Activated CD4-positive, alpha-beta T cell treated with anti-CD3 and anti-CD28 coated beads, Interleukin-2, amount 50 U/mL, for 24 hours (primary cell): Measurements from ENCODE around the gene RNF227.

Experiments used
- DNase-seq, 2 donors: peaks; one replicate each; pipeline ENCODE4 v3.0.0-alpha.2; 2020; ENCODE audit warnings: low read depth in 1 of 2, low spot score in 1 of 2

RNF227 gene

DNA sequence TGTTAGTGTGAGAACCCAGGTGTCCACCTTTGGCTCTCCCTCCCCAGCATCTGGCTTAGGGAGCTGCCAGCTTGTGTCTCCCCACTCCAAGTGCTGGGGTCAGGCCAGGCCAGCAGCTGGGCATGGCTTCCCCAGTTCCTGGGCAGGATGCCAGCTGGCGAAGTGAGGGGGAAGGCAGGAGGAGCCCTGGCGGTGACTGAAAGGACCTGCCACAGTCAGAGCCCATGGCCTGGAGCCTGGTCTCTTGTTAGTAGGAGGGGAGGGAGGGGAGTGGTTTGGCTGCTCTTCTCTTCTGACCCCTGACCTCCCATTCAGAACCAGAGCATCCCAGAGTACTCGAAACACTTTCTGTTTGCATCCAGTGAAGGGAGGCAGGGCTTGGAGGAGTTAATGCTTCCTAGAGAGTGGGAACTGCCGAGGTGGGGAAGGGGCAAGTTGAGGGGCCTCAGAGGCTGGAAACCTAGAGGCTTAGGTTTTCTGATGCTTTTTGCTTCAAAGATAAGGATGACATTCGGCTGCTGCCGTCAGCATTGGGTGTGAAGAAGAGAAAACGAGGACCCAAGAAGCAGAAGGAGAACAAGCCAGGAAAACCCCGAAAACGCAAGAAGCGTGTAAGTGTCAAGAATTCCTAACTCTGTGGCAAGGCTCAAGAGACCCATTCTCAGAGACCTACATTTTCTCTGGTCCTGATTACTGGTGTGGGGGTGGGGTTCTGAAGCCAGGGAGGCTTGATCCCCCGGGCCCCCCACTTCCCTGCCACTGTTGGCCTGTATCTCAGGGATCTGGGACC, 26.7 kb downstream of the RNF227 start:
- DNase-seq = no peak

DNA sequence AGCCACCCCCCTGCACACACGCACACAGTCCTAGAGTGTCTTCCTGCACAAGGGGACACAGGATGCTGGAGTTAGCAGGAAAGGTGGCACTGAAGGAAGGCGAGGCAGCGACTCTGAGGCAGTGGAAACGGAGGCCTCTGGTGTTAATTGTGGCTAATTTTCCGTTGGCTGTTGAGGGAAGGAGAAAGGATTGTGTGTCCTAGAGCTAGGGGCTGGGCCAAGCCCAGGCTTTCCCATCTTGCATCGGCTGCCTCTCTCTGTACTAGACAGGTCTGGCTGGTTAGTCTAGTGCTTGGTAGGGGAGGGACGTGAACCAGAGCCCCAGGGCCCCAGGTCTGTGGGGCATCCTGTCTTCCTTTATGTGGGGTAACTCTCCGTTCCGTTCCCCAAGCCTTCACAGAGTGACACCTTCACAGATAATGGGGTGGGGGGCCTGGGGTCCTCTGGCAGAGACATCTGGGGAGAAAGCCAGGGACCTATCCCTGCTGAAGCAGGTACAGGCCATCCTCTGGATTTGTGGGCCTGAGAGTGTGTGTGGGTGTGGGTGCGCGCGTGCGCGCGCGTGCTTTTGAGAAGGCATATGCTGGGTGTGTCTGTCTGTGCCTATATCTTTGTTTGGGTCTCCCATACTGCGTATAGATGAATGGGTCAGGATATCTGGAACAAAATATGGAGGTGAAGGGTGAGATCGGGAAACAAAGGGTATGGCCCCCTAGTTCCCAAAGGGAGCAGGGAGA, 27.7 kb downstream of the RNF227 start, which contains the start of gene CHD3:
TSS of gene CHD3 (plus strand) at position 606 of the 737 bp plus-strand sequence. CDS start 212 bp downstream, outside the sequence.
- peak; percentile 22 to 44 for DNase-seq

DNA sequence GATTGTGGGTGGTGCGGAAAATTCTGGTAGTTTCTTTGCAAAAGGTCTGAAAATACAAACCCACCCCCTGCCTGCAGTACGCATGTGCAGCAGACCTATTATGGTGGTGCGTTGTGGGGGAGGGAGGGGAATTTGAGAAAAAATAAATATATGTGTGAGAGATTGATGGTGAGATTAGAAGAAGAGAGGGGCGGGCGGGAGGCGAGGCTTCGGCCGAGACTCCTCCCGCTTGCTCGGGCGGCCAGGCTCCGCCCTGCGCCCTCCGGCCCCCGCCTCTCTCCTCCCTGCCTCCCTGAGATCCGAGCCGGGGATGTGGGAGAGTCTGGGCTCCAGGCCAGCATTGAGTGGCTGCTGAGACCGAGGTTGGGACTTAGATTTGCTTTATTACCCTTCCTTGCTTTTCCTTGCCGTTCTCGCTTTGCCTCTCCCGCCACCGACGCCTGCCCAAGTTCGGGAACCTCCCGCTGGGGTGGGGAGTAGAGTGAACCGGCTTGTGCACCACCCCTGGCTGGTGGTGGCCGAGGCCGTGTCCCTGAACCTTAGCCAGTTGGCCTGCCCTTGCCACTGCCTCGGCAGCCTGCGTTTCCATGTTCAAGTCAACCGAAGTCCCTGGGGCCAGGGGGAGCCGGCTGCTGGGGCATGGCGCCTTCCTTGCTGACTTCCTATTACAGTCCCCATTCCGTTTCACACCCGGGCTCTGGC, 28.5 kb downstream of the RNF227 start:
- DNase-seq = peak; percentile 66 to 90

DNA sequence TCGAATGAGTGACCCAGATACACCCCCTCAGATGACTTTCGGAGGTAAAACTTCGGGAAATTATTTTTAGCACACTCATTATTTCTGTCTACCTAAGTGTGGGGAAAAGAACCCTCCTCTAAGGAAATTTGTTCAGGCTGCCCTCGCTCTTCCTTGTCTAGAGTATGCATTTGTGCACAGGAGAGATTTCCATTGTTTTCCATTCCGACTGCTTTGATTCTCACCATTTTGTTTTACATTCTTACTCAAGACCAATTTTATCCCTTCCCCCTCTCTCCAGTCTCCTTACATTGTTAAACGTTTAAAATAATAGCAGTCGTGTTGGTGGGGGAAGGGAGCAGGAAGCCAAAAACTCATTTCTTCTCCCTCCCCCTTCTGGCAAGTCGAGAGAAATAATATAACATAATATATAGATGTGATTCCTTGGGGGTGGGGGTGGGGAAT, 29.0 kb downstream of the RNF227 start:
- no peak for DNase-seq

DNA sequence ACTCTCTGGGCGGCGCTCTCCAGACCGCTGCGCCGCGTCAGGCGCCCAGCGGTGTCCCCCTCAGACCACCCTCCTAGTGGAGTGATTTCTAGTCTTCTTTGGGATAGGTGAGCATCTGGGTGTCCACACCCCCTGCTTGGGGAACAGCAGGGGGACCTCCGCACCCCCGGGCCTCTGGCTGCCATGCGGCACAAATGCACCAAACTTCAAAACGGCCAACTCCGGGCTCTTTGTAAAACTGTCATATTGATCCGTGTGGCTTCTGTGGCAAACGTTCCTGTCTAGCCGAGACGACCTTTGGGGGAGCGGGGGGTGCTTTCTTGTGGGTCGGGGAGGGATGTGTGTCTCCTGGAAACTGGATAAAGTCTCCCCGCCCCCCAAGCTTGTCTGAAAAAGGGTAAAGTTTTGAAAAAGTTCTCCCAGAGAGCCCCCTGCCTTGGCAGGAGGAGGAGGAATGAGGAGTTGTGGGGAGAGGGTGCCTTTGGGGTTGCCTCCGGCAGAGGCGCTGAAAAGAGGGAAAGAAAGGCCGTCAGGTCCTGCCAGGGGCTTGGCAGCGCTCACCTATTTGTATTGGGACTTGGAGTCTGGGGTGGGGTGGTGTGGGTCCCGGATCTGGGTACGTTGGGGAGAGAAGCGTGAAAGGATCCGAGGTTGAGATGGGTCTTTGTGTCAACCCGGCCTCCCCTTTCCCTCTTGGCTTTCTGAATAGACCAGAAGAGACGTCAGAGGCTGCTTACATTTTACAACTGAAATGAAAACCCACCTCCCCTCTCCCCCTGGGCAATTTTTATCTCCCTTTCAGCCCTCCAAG, 29.7 kb downstream of the RNF227 start:
- peak in 1 of 2 donors; percentile 30 for DNase-seq

DNA sequence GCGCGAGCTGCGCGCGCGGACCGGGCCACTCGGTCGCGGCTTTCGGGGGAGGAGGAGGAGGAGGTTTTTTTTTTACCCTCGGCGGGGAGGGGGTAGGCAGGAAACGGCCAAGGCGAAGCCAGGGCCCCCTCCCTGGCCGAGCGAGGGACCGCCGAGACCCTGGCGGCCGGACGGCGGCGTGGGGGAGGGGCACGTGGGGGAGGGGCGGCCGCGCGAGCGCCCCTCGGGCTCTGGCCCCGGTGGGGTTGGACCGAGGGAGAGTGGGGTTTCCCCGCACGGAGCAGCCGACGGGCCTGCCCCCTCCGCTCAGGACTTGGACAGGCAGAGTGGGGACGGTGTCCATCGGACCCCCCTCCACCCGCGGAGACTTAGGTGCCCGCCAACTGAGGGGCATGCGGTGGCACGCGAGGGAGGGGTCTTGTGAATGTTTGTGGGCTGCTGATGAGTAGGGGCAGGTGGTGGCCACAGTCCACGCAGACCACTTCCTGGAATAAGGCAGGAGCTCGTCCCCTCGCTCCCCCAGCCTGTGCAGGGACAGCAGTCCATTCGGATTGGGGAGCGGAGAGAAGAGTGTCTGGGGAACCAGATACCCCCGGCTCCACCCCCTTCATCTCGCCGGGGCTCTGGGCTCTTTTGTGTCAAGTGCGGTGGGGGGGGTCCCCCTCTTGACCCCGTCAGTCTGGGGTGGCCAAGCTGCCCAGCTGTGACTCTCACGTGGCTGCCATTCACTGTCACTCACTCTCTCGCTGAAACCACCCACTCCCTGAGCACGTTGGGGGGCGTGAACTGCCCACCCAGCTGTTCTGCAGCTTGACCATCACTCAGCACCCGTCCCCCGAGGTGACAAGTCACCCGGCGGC, 30.5 kb downstream of the RNF227 start:
- DNase-seq = peak; percentile 17 to 24

DNA sequence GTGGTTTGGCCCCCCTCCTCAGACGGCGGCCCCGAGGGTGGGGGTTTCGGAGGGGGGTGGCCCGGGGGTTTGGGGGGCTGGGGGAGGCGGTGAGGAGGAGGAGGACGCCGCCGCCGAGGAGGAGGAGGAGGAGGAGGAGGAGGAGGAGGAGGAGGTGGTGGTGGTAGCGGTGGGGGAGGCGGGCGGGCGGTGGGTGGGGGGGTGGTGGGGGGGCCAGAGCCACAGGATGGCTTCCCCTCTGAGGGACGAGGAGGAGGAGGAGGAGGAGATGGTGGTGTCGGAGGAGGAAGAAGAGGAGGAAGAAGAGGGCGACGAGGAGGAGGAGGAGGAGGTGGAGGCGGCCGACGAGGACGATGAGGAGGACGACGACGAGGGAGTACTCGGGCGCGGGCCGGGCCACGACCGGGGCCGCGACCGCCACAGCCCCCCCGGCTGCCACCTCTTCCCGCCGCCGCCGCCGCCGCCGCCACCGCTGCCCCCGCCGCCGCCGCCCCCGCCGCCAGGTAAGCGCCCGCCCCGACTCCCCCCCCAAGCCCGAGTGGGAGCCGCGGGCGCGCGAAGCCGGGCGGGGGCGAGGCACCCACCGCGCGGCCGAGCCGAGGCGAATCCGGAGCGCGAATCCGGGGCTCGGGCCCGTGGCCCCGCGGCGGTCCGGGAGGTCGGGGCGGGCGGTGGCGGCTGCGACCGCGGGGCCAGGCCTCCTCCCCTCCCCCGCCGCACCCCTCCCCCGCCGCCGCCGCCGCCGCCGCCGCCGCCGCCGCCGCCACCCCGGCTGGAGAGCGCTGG, 31.3 kb downstream of the RNF227 start:
- DNase-seq = peak in 1 of 2 donors; percentile 22

DNA sequence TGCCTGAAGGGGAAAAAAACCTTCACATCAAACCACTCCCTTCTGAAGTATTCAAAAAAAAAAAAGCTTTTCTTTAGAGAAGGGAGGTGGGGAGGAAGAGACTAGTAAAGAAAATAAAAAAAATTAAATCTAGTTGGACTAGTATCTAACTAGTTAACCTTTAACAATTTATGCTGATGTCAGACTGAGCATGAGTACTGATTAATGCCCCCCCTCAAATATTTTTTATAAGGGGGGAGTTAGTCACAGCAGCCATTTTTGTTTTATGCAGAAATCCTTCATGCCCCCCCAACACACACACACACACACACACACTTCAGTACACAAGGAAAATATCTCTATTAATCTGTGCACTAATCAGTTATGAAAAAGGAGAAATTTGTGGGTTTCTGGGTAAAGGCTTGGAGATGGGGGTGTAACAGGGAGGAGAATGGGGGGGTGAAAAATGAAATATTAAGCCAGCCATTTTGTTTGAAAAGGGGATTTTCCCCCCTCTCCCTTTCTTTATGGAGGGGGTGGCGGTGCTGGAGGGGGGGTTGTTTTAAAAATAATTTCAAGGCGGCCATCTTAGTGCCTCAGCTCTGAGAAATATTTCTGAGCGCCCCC, 32.2 kb downstream of the RNF227 start:
- DNase-seq = peak in 1 of 2 donors; percentile 39

DNA sequence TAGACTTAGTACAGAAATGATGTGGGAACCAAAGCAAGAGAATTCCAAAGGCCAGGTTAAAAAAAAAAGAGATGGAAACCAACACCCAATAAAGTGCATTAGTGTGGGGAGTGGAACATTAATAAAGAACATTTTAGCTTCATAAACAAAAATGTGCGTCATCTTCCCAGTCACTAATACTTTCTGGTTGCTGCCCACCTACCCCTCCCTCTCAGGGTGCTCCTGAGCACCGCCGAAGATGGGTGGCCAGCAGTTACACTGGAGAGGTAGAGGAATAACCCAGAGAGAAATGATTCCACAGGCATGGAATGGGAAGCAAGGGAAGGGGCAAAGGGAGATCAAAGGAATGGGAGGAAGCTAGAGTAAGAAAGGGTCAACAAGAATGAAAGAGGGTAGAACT, 33.5 kb downstream of the RNF227 start:
- DNase-seq = no peak

DNA sequence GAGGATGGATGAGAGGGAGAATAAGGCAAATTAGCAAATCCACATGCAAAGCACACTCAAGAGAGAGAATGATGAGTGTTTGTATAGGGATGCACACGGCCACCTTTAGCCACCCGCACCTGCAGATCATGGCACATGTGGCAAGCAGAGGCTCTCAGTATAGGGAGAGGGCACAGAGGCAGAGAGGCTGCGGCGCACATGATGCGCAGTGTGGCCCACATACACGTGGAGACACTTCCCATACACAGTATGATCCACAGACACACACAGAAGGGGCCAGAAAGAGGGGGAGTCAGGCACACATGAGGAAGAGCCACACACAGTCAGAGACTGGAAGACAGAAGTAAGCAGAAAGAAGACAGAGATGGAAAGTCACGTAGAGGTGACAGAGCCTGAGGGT, 34.0 kb downstream of the RNF227 start:
- no peak for DNase-seq

DNA sequence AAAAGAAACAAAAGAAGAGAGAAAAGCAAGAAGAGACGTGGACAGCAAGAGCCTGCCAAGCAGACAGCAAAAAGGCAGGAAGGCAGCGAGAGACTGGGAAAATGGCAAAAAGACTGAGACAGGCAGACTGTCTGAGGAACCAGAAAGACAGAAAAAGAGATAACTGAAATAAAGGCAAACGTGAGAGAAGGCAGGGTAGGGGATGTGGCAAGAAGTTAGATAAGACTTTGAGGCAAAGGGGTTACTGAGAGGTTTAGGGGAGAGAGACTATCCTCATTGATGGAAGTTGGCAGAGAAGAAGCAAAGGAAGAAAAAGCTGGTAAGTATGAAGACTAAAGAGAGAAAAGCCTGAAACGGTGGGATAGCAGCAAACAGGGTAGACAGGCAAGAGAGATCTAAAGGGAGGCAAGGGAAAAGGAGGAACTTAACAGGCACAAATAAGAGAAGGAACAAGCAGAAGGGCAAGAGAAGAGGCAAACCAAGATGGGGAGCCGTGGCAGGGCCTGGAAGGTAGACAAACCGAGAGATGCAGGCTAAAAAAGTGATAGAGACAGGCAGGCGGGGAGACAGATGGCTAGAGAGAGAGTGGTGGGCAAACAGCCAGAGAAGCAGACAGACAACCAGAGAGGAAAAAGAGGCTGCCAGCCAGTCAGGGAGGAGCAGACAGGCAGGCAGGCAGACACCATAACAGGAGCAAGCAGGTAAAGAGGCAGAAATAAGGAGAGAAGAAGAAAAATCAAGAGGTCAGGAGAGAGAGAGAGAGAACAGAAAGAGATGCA, 34.6 kb downstream of the RNF227 start:
- DNase-seq = no peak

DNA sequence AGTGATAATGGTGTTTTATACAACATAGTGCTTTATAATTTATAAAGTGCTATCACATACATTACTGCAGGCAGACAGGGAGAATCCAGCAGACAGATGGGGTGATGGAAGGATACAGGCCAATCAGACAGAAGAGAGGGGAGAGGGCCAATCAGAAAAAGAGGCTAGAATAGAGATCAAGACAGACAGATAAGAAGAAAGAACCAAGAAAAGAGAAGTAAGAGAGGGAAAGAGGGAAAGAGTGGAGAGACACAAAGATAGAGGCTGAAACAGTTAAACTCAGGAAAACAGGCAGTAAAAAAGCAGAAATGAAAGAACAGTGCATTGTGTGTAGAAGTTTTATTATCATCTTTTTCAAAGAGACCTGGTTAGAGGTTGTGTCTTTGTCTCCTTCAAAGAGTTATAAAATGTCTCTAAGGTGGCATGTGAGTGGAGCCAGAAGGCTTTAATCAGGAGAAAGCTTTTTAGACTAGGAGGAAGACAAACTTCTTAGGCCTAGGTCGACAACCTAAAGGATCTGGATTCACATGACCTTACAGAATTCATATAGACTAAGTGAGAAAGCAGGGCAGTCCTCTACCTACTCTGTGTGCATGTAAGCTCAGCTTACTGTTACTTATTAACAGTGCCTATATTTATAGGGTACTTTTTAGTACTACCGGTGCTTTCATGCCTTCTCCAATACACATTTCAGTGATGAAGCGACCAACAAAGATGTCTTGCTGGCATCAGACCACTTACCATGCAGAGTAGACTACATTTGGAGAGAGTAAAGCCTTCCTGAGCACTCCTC, 35.8 kb downstream of the RNF227 start:
- no peak for DNase-seq

DNA sequence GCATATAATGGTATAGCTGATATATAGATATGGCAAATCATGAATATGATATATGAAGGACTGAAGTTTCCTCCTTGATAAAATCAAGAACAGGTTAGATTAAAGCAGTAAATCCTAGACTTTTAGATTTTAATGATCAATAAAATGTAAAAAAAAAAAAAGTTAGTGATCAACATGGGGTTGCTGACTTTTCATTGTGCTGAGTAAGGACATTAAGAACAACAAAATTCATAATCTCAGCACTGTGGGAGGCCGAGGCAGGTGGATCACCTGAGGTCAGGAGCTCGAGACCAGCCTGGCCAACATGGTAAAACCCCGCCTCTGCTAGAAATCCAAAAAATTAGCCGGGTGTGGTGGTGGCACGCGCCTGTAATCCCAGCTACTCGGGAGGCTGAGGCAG, 37.9 kb downstream of the RNF227 start:
- no peak for DNase-seq

DNA sequence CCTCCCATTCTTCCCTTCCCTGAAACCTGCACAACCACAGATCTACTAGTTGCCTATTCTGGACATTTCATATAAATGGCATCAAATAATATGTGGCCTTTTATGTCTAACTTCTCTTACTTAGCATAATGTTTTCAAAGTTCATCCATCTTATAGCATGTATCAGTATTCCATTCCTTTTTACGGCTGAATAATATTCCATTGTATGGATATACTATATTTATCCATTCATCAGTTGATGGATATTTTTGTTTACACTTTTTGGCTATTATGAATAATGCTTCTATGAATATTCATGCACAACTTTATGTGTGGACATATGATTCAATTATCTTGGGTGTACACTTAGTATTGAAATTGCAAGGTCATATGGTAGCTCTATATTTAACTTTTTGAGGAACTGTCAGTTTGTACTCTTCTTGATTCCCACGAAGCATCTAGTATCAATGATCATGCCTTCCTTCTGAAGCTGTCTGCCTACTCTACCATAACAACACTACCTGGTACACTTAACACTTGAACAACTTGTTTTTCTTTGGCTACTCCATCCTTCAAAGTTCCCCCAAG, 40.2 kb downstream of the RNF227 start:
- no peak for DNase-seq

DNA sequence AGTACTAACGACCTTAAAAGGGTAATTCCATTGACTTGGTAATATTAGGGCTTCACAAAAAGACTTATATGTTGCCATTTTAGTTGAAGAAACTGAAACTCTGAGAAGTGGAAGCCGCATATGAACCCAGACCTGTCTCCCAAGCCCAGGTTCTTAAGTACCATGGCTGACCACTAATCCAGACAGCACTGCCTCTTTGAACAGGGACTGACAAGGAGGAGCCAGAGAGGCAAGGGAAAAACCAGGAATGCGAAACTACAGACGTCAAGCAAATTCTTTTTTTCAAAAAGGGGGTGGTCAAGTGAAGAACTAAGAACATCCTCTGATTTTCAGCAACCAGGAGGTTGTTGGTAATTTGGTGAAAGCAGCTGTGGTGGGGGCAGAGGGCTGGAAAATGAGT, 43.0 kb downstream of the RNF227 start:
- DNase-seq = no peak

DNA sequence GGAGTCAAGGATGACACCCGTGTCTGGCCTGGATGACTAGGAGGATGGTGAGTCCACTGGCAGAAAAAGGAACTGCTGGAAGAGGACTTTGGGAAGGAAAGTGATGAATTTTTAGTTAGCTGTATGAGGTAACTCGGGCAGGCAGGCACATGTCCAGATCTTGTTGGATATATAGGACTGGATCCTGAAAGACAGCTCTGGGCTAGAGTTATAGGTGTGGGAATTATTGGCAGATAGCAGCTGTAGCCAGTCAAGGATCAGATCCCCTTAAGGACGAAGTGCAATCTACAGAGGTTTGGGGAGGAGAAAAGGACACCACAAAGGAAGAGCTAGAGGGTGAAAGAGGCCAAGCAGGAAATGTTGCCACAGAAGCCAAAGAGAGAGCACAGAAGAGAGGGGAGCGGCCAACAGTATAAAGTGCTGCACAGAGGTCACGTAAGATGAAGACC, 48.2 kb downstream of the RNF227 start:
- no peak for DNase-seq
